ENCODE measurements around the gene CYB5R4.

Gene CYB5R4

GRCh38 chr6:83976871-83977270 lies 117.4 kb downstream of the CYB5R4 start:
- DNase-seq, result no peak

DNA sequence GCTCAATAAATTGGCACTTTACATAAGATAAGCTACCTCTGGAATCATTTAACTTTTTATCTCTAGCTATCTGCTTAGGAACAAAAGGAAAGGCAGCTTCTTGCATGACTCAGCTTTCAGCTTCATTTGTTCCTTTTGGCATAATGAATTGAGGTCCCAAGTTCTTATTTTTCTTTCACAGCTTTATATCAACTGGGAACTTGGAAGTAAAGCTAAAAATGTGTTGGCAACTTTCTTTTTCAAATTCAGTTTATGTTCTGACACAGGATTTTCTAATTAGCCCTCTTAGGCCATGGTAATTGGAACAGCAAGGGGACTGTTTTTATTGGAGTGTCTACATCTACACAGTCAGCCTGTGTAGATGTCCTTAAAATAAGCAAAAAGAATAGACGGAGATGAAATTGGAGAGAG lies 118.8 kb downstream of the CYB5R4 start:
- DNase-seq, result peak in 1 of 58 donors; percentile 3

DNA sequence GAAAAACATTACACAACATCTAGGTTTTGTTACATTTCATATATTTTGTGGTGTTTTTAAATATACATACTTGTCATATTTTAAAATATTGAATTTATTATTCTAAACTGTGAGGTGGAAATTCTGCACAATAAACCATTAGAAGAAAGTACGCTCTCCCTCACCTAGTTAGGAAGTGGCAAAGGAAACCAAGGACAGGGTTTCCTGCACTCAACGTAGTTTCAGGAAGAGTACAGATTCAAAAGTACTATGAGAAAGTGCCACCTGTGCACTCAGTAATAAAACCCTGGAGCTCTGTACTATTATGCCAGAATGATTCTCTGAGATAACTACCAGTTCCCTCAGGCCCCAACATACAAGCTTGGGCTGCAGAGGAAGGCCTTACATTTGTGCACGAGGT lies 119.5 kb downstream of the CYB5R4 start:
- DNase-seq, result no peak

DNA sequence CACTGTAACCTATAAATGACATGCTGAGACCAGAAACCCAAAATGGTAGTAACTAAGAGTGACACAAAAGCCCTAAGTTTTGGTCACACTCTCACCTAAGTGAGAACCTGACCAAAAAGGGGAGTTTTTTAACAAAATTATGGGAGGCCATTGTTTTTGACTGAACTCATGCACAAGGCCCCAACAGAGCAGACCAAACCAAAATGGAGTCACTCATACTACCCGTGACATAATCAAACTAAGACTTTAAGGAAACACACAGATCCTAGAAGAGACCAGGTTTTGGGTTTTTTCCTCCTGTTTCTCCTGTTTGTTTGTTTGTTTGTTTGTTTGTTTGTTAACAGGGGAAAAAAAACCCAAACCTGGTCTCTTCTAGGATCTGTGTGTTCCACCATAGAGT lies 124.9 kb downstream of the CYB5R4 start:
- no peak for DNase-seq

GRCh38 chr6:83985308-83985713 lies 125.8 kb downstream of the CYB5R4 start:
- peak in 1 of 58 donors; percentile 8 for DNase-seq

- no peak for DNase-seq
Observed at GRCh38 chr6:83985715-83986114, 126.2 kb downstream of the CYB5R4 start.

DNA sequence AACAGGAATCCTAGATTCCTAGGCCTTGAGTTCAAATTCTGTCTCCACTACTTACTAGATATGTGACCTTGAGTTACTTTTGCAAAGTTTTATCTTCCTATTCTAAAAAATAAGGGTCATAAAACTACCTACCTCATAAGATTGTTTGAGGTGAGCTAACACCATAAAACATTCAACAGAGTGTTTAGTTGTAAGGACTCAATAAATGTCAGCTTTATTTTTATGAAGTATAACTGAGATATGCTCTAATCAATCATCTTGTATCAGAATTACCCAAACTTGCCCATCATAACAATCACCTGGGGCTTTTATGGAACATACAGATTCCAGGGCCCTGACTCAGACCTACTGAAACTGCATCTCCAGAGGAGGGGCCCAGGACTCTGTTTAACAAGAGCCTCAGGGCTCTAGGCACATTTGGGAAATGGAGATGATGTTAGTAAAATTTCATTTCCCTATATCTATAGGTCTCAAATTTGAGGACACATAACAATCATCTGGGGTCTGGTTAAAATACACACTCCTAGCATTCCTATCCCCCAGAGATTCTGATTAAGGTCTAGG lies 138.6 kb downstream of the CYB5R4 start:
- DNase-seq, result no peak

DNA sequence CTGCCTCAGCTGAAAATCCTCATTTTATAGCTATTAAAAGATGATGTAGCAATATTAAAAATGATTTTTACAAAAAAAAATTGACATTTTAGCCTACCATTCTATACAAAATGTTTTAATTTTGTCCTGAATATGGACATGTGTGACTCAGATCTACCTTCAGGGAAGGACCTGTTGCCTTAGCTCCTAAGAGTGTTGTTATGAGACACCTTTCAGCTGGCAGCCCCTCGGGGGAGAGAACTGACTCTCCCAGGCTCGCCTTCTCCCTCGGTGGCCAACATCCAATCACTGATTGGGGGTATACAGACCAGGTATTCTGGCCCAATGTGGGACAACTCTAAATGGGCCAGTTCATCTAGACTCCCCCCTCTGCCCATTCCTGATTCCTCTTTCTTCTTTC lies 141.6 kb downstream of the CYB5R4 start:
- DNase-seq, result no peak

- DNase-seq, result no peak
Observed at GRCh38 chr6:84002226-84002625, 142.7 kb downstream of the CYB5R4 start.

GRCh38 chr6:84003131-84003530 lies 143.6 kb downstream of the CYB5R4 start:
- peak in 1 of 58 donors; percentile 16 for DNase-seq

- DNase-seq, result no peak
Observed at GRCh38 chr6:84003654-84004053, 144.2 kb downstream of the CYB5R4 start.

GRCh38 chr6:84007871-84008270 lies 148.4 kb downstream of the CYB5R4 start:
- no peak for DNase-seq

- no peak for DNase-seq
Observed at GRCh38 chr6:84013354-84013753, 153.9 kb downstream of the CYB5R4 start.

DNA sequence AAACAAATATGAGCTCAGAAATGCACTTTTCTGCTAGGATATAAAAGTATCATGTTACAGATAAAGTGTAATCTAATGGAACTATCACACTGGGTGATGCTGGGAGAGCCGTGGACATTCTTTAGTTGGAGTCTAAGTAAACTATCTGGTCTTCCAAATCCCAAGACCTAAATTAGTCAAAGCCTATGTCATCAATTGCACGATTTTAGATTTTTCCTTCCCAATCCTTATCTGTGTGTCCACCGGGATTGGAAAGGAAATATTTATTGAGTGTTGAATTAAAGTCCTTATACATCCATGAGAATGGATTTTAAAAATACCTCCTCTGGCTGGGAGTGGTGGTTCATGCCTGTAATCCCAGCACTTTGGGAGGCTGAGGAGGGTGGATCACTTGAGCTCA lies 154.4 kb downstream of the CYB5R4 start:
- no peak for DNase-seq

DNA sequence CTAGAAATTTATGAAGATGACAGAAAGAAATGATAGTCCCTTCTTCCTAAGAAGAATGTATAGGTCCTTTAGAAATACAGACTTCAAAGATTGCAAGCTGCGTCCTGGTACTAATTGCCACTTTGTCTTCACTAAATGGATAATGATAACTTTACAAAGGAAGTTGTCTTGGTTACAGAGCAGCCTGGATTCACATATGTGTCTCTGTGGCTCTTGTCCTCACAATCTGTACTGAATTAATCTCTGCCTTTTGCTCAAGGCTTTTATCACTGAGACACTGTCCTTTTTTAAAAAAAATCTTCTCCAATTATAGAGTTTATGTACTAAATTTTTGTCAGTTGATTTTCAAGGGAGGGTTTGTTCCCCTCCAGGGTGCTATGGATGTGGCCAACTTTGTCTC lies 156.5 kb downstream of the CYB5R4 start:
- DNase-seq, result no peak
